H9 (cell line): ENCODE data around the gene LMNTD2. TPM values are rescaled to one million over a fixed set of nuclear protein-coding genes. Genes with fewer than 3 reads are reported as not detected.

Experiments used
- DNase-seq: peaks from one replicate; pipeline ENCODE4 v3.0.0-alpha.2; 2017
- H2AFZ ChIP-seq: one replicate; pipeline ENCODE4 v1.6.1; 2013; ENCODE audit warnings: mild to moderate bottlenecking, low read length, control low read depth, moderate library complexity
- H2AK5ac ChIP-seq: 2 replicates; pipeline ENCODE4 v1.6.1; 2013; ENCODE audit warnings: low read length, control low read depth, mixed read lengths; ENCODE audit not compliant: insufficient read length
- H2BK120ac ChIP-seq: one replicate; pipeline ENCODE4 v1.6.1; 2013; ENCODE audit warnings: low read depth, mild to moderate bottlenecking, low read length, control low read depth, inconsistent platforms; ENCODE audit not compliant: poor library complexity, severe bottlenecking
- H2BK12ac ChIP-seq: 2 replicates; pipeline ENCODE4 v1.6.1; 2013; ENCODE audit warnings: low read length, control low read depth, mixed read lengths, low read depth; ENCODE audit not compliant: insufficient read length
- H2BK15ac ChIP-seq: 2 replicates; pipeline ENCODE4 v1.6.1; 2013; ENCODE audit warnings: low read depth, low read length, control low read depth
- H2BK20ac ChIP-seq: one replicate; pipeline ENCODE4 v1.6.1; 2013; ENCODE audit warnings: low read depth, mild to moderate bottlenecking, low read length, control low read depth, inconsistent platforms; ENCODE audit not compliant: poor library complexity, severe bottlenecking
- H2BK5ac ChIP-seq: 2 replicates; pipeline ENCODE4 v1.6.1; 2013; ENCODE audit warnings: low read length, control low read depth, mixed read lengths; ENCODE audit not compliant: insufficient read length
- H3K14ac ChIP-seq: 2 replicates; pipeline ENCODE4 v1.6.1; 2013; ENCODE audit warnings: low read length, control low read depth; ENCODE audit not compliant: insufficient read depth
- H3K18ac ChIP-seq: 2 replicates; pipeline ENCODE4 v1.6.1; 2013; ENCODE audit warnings: low read depth, mild to moderate bottlenecking, mixed read lengths, low read length, control low read depth; ENCODE audit not compliant: insufficient read length
- H3K23ac ChIP-seq: 2 replicates; pipeline ENCODE4 v1.6.1; 2013; ENCODE audit warnings: low read length, control low read depth, mixed read lengths, low read depth; ENCODE audit not compliant: insufficient read length
- H3K23me2 ChIP-seq: 2 replicates; pipeline ENCODE4 v1.6.1; 2013; ENCODE audit warnings: low read depth, mild to moderate bottlenecking, mixed read lengths, low read length, control low read depth; ENCODE audit not compliant: insufficient read length, poor library complexity, severe bottlenecking
- H3K27ac ChIP-seq: 2 replicates; pipeline ENCODE4 v1.5.1; 2013; ENCODE audit warnings: low read length, control low read depth, mixed read lengths, low read depth; ENCODE audit not compliant: insufficient read length
- H3K27me3 ChIP-seq: 2 replicates; pipeline ENCODE4 v1.6.1; 2013; ENCODE audit warnings: low read length, control low read depth, inconsistent platforms; ENCODE audit not compliant: insufficient read depth
- H3K4ac ChIP-seq: 2 replicates; pipeline ENCODE4 v1.6.1; 2013; ENCODE audit warnings: low read depth, mild to moderate bottlenecking, control low read depth, inconsistent platforms, low read length, moderate library complexity
- H3K4me1 ChIP-seq: 2 replicates; pipeline ENCODE4 v1.6.1; 2013; ENCODE audit warnings: low read length, control low read depth, inconsistent platforms; ENCODE audit not compliant: insufficient read depth
- H3K4me2 ChIP-seq: 2 replicates; pipeline ENCODE4 v1.6.1; 2013; ENCODE audit warnings: low read length, control low read depth, mixed read lengths; ENCODE audit not compliant: insufficient read length, insufficient read depth
- H3K56ac ChIP-seq: 2 replicates; pipeline ENCODE4 v1.6.1; 2013; ENCODE audit warnings: low read depth, mild to moderate bottlenecking, mixed read lengths, low read length, control low read depth; ENCODE audit not compliant: insufficient read length
- H3K79me1 ChIP-seq: 2 replicates; pipeline ENCODE4 v1.6.1; 2013; ENCODE audit warnings: low read depth, mild to moderate bottlenecking, moderate library complexity, low read length, control low read depth, inconsistent platforms; ENCODE audit not compliant: insufficient read depth, poor library complexity, severe bottlenecking
- H3K79me2 ChIP-seq: 2 replicates; pipeline ENCODE4 v1.6.1; 2013; ENCODE audit warnings: low read length, control low read depth, inconsistent platforms; ENCODE audit not compliant: insufficient read depth
- H3K9ac ChIP-seq: 2 replicates; pipeline ENCODE4 v1.6.1; 2013; ENCODE audit warnings: low read length, control low read depth, mixed read lengths; ENCODE audit not compliant: insufficient read length; ENCODE audit errors: extremely low read depth
- H3K9me3 ChIP-seq: one replicate; pipeline ENCODE4 v1.6.1; 2013; ENCODE audit warnings: low read depth, low read length, inconsistent platforms; ENCODE audit not compliant: control insufficient read depth
- H3T11ph ChIP-seq: one replicate; pipeline ENCODE4 v1.6.1; 2013; ENCODE audit warnings: mild to moderate bottlenecking, low read length, control low read depth, inconsistent platforms
- H4K20me1 ChIP-seq: one replicate; pipeline ENCODE4 v1.6.1; 2013; ENCODE audit not compliant: control insufficient read depth, insufficient read length, insufficient read depth
- H4K5ac ChIP-seq: 2 replicates; pipeline ENCODE4 v1.6.1; 2013; ENCODE audit warnings: low read depth, mild to moderate bottlenecking, mixed read lengths, low read length, control low read depth; ENCODE audit not compliant: insufficient read length
- H4K8ac ChIP-seq: replicated peaks from 2 replicates; pipeline ENCODE4 v1.6.1; 2013; ENCODE audit warnings: low read length, control low read depth, mixed read lengths, low read depth; ENCODE audit not compliant: insufficient read length
- H4K91ac ChIP-seq: 2 replicates; pipeline ENCODE4 v1.6.1; 2013; ENCODE audit warnings: low read depth, mild to moderate bottlenecking, moderate library complexity, mixed read lengths, low read length, control low read depth; ENCODE audit not compliant: insufficient read length
- H3K27ac Mint-ChIP-seq, 3 experiments: 2 replicates in 2 of 3; 3 replicates in 1 of 3; pipeline ENCODE4 v1.8.0; 2020 to 2021; ENCODE audit warnings: mixed read lengths in 3 of 3, mild to moderate bottlenecking in 1 of 3, moderate library complexity in 1 of 3
- H3K27me3 Mint-ChIP-seq: 2 replicates; pipeline ENCODE4 v1.8.0; 2021; ENCODE audit warnings: low read depth, mild to moderate bottlenecking, moderate library complexity, mixed read lengths
- H3K36me3 Mint-ChIP-seq, 3 experiments: 2 replicates in 2 of 3; 3 replicates in 1 of 3; pipeline ENCODE4 v1.8.0; 2020 to 2021; ENCODE audit warnings: low read depth in 3 of 3, mixed read lengths in 3 of 3; ENCODE audit not compliant: insufficient read depth in 1 of 3
- H3K4me1 Mint-ChIP-seq, 2 experiments: 2 replicates each; pipeline ENCODE4 v1.8.0; 2020; ENCODE audit warnings: mixed read lengths in 2 of 2
- H3K4me3 Mint-ChIP-seq, 2 experiments: 2 replicates in 1 of 2; 3 replicates in 1 of 2; pipeline ENCODE4 v1.8.0; 2020 to 2021; ENCODE audit warnings: mild to moderate bottlenecking in 2 of 2, mixed read lengths in 2 of 2, moderate library complexity in 1 of 2
- H3K9me3 Mint-ChIP-seq, 2 experiments: 2 replicates in 1 of 2; 3 replicates in 1 of 2; pipeline ENCODE4 v1.8.0; 2020; ENCODE audit warnings: mild to moderate bottlenecking in 2 of 2, mixed read lengths in 2 of 2, moderate library complexity in 1 of 2
- CTCF ChIP-seq: fragments of 200-600 bp; sonication (generic); conservative IDR thresholded peaks from 3 replicates; pipeline ENCODE4 v1.8.0; 2021; ENCODE audit warnings: antibody characterized with exemption, mild to moderate bottlenecking
- WGBS: extraction: QIAGEN DNeasy Blood & Tissue Kit; methylation state at CpG from one replicate; pipeline ENCODE4 v1.1.7; 2013; ENCODE audit warnings: missing lambda C conversion rate, low lambda C conversion rate, mixed read lengths; ENCODE audit not compliant: insufficient read length; ENCODE audit errors: extremely low coverage; 5-methylcytosine and 5-hydroxymethylcytosine counted together
- total RNA-seq: library from RNA; stranded (reverse); gene quantifications from 2 replicates; pipeline ENCODE4 v1.2.1, GENCODE V29; 2021

Gene LMNTD2
- total RNA-seq, 1 experiment from 2014 or later = 4.7 TPM

- peaks cover 7 to 22% of the 10 kb centered on the region in 2 experiments for H3K4me1 Mint-ChIP-seq
- no peak overlapping the region for H2BK15ac ChIP-seq
- no peak overlapping the region for H4K91ac ChIP-seq
- H3K27ac Mint-ChIP-seq = no peak overlapping the region
- H2AFZ ChIP-seq = no peak overlapping the region
- H3K18ac ChIP-seq = no peak overlapping the region
- peaks cover 12% of the 10 kb centered on the region for H3K23me2 ChIP-seq
- H4K20me1 ChIP-seq = no peaks in the 10 kb centered on the region
- H3K4me1 ChIP-seq = no peaks in the 10 kb centered on the region
- H3K23ac ChIP-seq = no peak overlapping the region
- no peak for DNase-seq
- peak overlapping the region; percentile 20 for H3K4me2 ChIP-seq
- no peaks in the 10 kb centered on the region; a peak in 2 of 5 replicates for H3K9me3 Mint-ChIP-seq
- no peak overlapping the region for H2BK120ac ChIP-seq
- H3K9me3 ChIP-seq = no peaks in the 10 kb centered on the region
- TF ChIP-seq CTCF = no peak
- no peak overlapping the region for H2AK5ac ChIP-seq
- H2BK5ac ChIP-seq = no peak overlapping the region
- H3K79me2 ChIP-seq = no peaks in the 10 kb centered on the region
- H3K27me3 ChIP-seq = peaks cover 5% of the 10 kb centered on the region; the same call in 1 of the 2 replicates
- peaks cover 0 to 2% (median 0%) of the 10 kb centered on the region in 3 experiments; a peak in 5 of 7 replicates for H3K36me3 Mint-ChIP-seq
- no peak overlapping the region for H3K14ac ChIP-seq
- no peak overlapping the region for H3K27ac ChIP-seq
- H4K5ac ChIP-seq = no peak overlapping the region
- H2BK12ac ChIP-seq = no peak overlapping the region
- no peak overlapping the region for H3K9ac ChIP-seq
- no peak overlapping the region for H4K8ac ChIP-seq
- no peaks in the 10 kb centered on the region for H3K79me1 ChIP-seq
- H3T11ph ChIP-seq = no peak overlapping the region
- no peak overlapping the region for H3K56ac ChIP-seq
- H3K4me3 Mint-ChIP-seq = peak overlapping the region; percentile 54 to 82
- peaks cover 34% of the 10 kb centered on the region for H3K27me3 Mint-ChIP-seq
- no peak overlapping the region for H2BK20ac ChIP-seq
- WGBS = no CpG with 5 or more reads among the region's 22 CpGs
- H3K4ac ChIP-seq = no peak overlapping the region
Measured at GRCh38 chr11:556662-557256, 3.8 kb downstream of the LMNTD2 start.
